ENCODE measurements around the gene R3HDML. TPM values are rescaled to one million over a fixed set of nuclear protein-coding genes. Genes with fewer than 3 reads are reported as not detected.
A peak's percentile ranks its signal among the peaks of the same experiment; 100 is the strongest.
"Not testable (repeated sequence)": the region's sequence is repeated elsewhere in the genome, so short reads cannot be mapped to it uniquely, and the experiment has no call there.

R3HDML gene
- total RNA-seq, 1 donor from 2014 or later: not detected

DNA sequence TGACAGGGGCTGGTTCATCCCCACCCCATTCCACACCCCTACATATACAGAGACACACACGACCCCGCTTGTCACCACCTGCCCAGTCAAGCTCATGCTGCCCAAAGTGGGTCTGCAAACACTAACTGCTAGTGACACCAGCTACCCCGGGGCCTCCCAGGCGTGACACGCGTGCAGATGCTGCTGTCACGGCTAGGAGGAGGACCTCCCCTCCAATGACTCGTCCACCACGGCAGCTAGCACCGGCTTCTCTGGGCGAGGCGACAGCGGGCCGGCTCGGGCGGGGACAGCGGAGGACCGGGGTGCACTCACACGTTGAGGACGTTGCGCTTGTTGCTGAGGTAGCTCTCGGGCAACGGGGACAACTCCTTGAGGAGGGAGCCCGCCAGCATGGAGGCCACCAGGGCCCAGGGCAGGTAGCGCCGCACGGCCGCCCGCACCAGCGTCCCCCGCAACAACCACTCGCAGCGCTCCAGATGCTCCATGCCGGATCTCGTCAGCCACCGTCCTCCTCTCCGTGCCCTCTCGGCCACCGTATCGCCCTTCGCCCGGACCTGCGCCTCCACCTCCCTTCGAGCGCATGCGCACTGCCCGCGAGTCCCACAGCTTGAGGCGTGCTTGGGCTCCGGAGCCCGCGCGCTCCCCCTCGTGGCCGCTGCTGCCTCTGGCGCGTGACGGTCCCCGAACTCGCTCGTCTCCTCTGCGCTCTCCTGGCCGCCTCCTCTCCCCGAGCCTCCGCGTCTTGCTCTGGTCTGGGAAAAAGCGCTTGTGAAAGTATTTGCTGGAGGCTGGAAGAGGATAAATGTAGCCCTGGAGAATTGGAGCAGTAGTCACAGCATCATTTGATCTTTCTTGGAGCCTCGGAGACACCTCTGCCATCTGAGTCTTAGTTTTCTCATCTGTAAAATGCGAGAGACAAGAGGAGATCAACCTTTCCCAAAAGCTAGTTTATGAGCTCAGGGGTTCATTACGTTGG is 25.9 kb upstream of the R3HDML start, which contains the start of gene FITM2:
FITM2 (minus strand) TSS at position 539 of the 976 bp plus-strand sequence; CDS start at position 485, 54 bp downstream.
- peak within 1 kb of the TSS; percentile 99 for H3K4me3 ChIP-seq (ENCODE audit: low read depth, low read length)
- DNase-seq (ENCODE audit: low read depth): peak; percentile 44
- TF ChIP-seq, protein P1, sequence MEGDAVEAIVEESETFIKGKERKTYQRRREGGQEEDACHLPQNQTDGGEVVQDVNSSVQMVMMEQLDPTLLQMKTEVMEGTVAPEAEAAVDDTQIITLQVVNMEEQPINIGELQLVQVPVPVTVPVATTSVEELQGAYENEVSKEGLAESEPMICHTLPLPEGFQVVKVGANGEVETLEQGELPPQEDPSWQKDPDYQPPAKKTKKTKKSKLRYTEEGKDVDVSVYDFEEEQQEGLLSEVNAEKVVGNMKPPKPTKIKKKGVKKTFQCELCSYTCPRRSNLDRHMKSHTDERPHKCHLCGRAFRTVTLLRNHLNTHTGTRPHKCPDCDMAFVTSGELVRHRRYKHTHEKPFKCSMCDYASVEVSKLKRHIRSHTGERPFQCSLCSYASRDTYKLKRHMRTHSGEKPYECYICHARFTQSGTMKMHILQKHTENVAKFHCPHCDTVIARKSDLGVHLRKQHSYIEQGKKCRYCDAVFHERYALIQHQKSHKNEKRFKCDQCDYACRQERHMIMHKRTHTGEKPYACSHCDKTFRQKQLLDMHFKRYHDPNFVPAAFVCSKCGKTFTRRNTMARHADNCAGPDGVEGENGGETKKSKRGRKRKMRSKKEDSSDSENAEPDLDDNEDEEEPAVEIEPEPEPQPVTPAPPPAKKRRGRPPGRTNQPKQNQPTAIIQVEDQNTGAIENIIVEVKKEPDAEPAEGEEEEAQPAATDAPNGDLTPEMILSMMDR (conservative IDR thresholded peaks at IDR 0.05; ENCODE audit: low read depth, low read length): peak; percentile 91

- H3K4me3 ChIP-seq (ENCODE audit: low read depth, low read length): no peak overlapping the region
- TF ChIP-seq, protein P1 (conservative IDR thresholded peaks at IDR 0.05; ENCODE audit: low read depth, low read length): no peak
- no peak for DNase-seq (ENCODE audit: low read depth)
Observed at GRCh38 chr20:44314870-44315269, 22.0 kb upstream of the R3HDML start.

DNA sequence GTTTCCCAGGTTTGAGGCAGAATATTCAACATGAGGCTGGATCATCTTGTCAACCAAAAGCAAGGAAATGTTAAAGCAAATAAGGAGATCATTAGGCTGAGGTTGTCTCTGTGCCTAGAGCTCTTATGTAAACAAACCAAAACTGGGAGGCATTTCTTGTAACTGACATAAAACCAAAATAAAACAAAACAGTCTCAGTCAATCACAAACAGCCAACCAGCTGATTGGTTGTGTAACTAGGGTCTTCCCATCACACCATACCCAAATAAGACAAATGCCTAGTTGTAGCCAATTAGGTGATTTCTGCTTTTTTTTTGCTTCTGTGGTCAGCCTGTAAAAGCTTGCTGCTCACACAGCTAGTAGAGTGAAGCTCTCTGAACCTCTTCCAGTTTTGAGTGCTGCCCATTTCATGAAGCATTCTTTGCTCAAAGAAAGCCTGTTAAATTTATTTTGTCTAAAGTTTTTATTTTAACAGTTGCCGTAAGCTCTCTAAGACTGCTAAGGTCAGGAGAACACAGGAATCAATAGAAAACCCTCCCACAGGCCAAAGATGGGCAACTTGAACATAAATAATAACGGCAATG is 16.9 kb upstream of the R3HDML start:
- DNase-seq (ENCODE audit: low read depth): no peak
- H3K4me3 ChIP-seq (ENCODE audit: low read depth, low read length): no peak overlapping the region
- TF ChIP-seq, protein P1 (conservative IDR thresholded peaks at IDR 0.05; ENCODE audit: low read depth, low read length): no peak

GRCh38 chr20:44324343-44324742 is 12.5 kb upstream of the R3HDML start:
- TF ChIP-seq, protein P1 (conservative IDR thresholded peaks at IDR 0.05; ENCODE audit: low read depth, low read length): no peak
- no peak overlapping the region for H3K4me3 ChIP-seq (ENCODE audit: low read depth, low read length)
- no peak for DNase-seq (ENCODE audit: low read depth)

DNA sequence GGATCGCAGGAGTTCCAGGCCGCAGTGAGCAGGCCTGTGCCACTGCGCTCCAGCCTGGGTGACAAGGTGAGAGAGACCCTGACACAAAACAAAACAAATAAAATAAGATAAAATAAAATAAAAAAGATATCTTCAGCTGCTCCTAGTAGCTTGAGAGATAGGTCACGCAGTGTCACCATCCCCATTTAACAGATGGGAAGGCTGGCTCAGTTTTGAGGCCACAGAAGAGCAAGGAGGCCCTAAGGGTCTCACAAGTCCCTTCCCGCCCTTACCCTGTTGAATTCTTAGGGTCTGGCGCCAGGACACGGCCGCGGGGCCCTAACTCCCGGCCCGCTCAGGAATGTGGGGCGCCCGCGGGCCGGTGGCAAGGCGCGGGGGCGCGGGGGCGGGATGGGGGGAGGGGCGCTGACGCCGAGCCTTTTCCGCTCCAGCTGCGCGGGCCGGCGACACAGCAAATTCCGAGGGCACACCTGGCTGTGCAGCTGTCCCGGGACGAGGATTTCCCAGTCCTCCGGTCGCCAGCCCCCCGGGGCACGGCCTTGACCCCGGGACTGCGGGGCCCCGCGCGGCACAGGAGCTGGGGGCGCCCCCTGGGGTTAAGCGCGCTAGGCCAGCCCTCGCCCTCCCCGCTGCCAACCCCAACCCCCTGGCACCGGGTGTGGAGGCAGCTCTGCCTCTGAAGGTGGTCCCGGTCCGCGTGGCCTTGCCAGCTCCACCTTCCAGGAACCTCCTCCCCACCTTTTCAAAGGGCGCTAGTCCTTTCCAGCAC is 10.3 kb upstream of the R3HDML start:
- no peak for DNase-seq (ENCODE audit: low read depth)
- TF ChIP-seq, protein P1 (conservative IDR thresholded peaks at IDR 0.05; ENCODE audit: low read depth, low read length): no peak
- H3K4me3 ChIP-seq (ENCODE audit: low read depth, low read length): peak overlapping the region; percentile 33

DNA sequence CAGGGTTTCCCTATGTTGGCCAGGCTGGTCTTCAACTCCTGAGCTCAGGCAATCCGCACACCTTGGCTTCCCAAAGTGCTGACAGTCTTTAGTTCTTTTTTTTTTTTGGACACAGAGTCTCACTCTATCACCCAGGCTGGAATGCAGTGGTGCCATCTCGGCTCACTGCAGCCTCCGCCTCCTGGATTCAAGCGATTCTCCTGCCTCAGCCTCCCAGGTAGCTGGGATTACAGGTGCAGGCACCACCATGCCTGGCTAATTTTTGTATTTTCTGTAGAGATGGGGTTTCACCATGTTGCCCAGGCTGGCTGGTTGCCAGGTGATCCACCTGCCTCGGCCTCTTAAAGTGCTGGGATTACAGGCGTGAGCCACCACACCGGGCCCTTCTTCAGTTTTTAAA is 9.1 kb upstream of the R3HDML start:
- DNase-seq (ENCODE audit: low read depth); H3K4me3 ChIP-seq (ENCODE audit: low read depth, low read length): not testable (repeated sequence)

DNA sequence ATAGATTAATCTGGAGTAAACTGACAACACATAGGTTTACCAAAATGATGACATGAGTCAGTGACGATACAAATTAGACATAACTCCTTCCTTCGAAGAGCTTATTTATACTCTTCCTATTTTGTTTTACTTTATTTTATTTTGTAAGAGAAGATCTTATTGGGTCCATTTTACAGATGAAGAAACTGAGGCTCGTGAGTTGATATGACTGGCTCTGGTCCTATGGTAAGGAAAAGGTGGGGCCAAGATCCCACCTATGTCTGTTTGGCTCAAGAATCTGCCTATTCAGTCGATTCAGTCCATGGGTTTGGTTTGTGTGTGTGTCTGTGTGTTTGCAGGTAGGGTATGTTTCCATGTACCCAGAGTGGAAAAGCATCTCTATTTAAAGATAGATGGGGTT is 8.4 kb upstream of the R3HDML start:
- TF ChIP-seq, protein P1 (conservative IDR thresholded peaks at IDR 0.05; ENCODE audit: low read depth, low read length): no peak
- no peak for DNase-seq (ENCODE audit: low read depth)
- H3K4me3 ChIP-seq (ENCODE audit: low read depth, low read length): no peak overlapping the region

Data from epithelial cell of proximal tubule (primary cell).